CD4-positive, alpha-beta T cell (primary cell): ENCODE data around the gene WBP2NL. TPM values are rescaled to one million over a fixed set of nuclear protein-coding genes. Genes with fewer than 3 reads are reported as not detected.

ENCODE experiments used
- ATAC-seq: fragments of 200-7000 bp; cut with Tn5 transposase; one replicate; pipeline ENCODE4 v1.10.0; 2022; ENCODE audit warnings: mild to moderate bottlenecking; ENCODE audit not compliant: poor library complexity
- CTCF ChIA-PET: fragments of 350-600 bp; sonication (Branson Sonifier 250); formaldehyde crosslinking; loops from one replicate; lab custom pipeline; 2021; ENCODE audit warnings: antibody characterized with exemption, inconsistent platforms; lab: Charles Lee
- POLR2A ChIA-PET: fragments of 350-600 bp; sonication (Branson Sonifier 250); formaldehyde crosslinking; loops from one replicate; lab custom pipeline; 2021; ENCODE audit warnings: antibody characterized with exemption, inconsistent platforms; lab: Charles Lee
- DNase-seq, 14 experiments: peaks; one replicate each; pipeline ENCODE4 v3.0.0-alpha.2; 2013 to 2020; ENCODE audit warnings: mixed read lengths in 2 of 14
- H3K27ac ChIP-seq, 2 donors: one replicate each; pipeline versions ENCODE4 v1.5.1 to v1.7.0; 2013; ENCODE audit warnings: low read length in 2 of 2, low read depth in 1 of 2, mild to moderate bottlenecking in 1 of 2
- H3K27me3 ChIP-seq, 2 experiments: 1 replicate in 1 of 2; 2 replicates in 1 of 2; pipeline versions ENCODE4 v1.6.1 to v1.7.0; 2013; ENCODE audit warnings: low read length in 2 of 2, control low read depth in 1 of 2, mild to moderate bottlenecking in 1 of 2, moderate library complexity in 1 of 2; ENCODE audit not compliant: insufficient read depth in 2 of 2, control insufficient read depth in 1 of 2
- H3K36me3 ChIP-seq: one replicate; pipeline ENCODE4 v1.6.1; 2013; ENCODE audit warnings: low read length, control low read depth; ENCODE audit not compliant: insufficient read depth
- H3K4me1 ChIP-seq: one replicate; pipeline ENCODE4 v1.6.1; 2013; ENCODE audit warnings: low read length, control low read depth; ENCODE audit not compliant: insufficient read depth
- H3K4me3 ChIP-seq: one replicate; pipeline ENCODE4 v1.5.1; 2013; ENCODE audit warnings: mild to moderate bottlenecking, low read length, moderate library complexity
- H3K9me3 ChIP-seq, 2 experiments: 1 replicate in 1 of 2; 2 replicates in 1 of 2; pipeline versions ENCODE4 v1.6.1 to v1.7.0; 2013; ENCODE audit warnings: low read length in 2 of 2, mild to moderate bottlenecking in 2 of 2, control low read depth in 1 of 2, moderate library complexity in 1 of 2; ENCODE audit not compliant: control insufficient read depth in 1 of 2, insufficient read depth in 1 of 2
- H3K27ac Mint-ChIP-seq: one replicate; pipeline ENCODE4 v1.8.0; 2020; ENCODE audit warnings: mixed read lengths
- H3K27me3 Mint-ChIP-seq: one replicate; pipeline ENCODE4 v1.8.0; 2021; ENCODE audit warnings: mixed read lengths
- H3K36me3 Mint-ChIP-seq: one replicate; pipeline ENCODE4 v1.8.0; 2021; ENCODE audit warnings: low read depth, mixed read lengths
- H3K4me1 Mint-ChIP-seq: one replicate; pipeline ENCODE4 v1.8.0; 2021; ENCODE audit warnings: low read depth, mixed read lengths
- H3K4me3 Mint-ChIP-seq: one replicate; pipeline ENCODE4 v1.8.0; 2020; ENCODE audit warnings: mild to moderate bottlenecking, mixed read lengths
- H3K9me3 Mint-ChIP-seq: one replicate; pipeline ENCODE4 v1.8.0; 2020; ENCODE audit warnings: mixed read lengths
- intact Hi-C, 2 experiments: fragments of 100-400 bp; cut with DNase I in 1 of 2; cut with micrococcal nuclease in 1 of 2; formaldehyde crosslinking; loops; one replicate each; pipeline versions ENCODE4 v1.15.1 to v1.9.0; 2023 to 2025; cut with DNase I, micrococcal nuclease
- total RNA-seq, 174 experiments: library from RNA in 2 of 174; stranded (reverse) in 2 of 174; gene quantifications; one replicate each; pipeline ENCODE4 v1.2.3 and lab custom pipeline; 2021 to 2026
- TF ChIP-seq, protein P1 (sequence below): fragments of 200-600 bp; IDR thresholded peaks from one replicate; pipeline ENCODE4 v1.8.0; 2022; ENCODE audit warnings: antibody characterized with exemption, mild to moderate bottlenecking

Gene WBP2NL
- total RNA-seq, 2 experiments from 2014 or later: 0.38 to 1.7 TPM

DNA sequence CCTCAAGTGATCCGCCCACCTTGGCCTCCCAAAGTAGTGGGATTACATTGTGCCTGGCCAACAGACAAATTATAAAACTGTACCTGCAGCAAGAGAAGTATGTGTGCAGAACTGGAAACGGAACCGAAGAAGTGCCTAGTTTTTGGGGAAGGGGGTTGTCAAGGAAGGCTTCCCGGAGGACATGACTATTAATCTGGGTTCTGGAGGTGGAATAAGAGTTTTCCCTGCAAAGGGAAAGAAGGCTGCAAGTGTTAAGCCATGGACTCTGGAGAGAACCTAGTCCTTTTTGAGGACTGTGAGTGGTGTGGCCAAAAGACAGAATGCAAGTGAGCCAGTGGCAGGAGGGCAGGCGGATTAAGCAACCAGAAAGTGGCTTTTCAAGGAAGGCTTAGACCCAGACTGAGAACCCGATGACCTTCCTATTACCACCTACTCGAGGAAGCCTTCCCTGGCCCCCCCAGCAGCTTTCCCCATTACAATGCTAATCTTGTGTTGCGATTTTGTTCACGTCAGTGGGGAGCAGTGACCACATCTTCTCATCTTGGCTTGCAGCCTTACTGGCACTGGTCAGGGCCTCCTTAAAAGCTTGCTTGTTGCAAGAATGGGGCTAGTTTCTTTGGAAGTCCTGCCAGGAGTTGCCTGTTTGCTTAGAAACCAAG lies 35.0 kb upstream of the WBP2NL start:
- intact Hi-C loops: loop anchor here (10.0 kb wide), 2 partner anchors 351 to 511 kb away; no protein-coding TSS in a partner anchor
- ChIA-PET POLR2A (interaction anchor here (0.6 kb wide), 1 partner anchor 94 kb away, joined by 3 read pairs; no protein-coding TSS in a partner anchor), CTCF (no interaction called here)
- TF ChIP-seq, protein P1, sequence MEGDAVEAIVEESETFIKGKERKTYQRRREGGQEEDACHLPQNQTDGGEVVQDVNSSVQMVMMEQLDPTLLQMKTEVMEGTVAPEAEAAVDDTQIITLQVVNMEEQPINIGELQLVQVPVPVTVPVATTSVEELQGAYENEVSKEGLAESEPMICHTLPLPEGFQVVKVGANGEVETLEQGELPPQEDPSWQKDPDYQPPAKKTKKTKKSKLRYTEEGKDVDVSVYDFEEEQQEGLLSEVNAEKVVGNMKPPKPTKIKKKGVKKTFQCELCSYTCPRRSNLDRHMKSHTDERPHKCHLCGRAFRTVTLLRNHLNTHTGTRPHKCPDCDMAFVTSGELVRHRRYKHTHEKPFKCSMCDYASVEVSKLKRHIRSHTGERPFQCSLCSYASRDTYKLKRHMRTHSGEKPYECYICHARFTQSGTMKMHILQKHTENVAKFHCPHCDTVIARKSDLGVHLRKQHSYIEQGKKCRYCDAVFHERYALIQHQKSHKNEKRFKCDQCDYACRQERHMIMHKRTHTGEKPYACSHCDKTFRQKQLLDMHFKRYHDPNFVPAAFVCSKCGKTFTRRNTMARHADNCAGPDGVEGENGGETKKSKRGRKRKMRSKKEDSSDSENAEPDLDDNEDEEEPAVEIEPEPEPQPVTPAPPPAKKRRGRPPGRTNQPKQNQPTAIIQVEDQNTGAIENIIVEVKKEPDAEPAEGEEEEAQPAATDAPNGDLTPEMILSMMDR: no peak
- Mint-ChIP-seq H3K4me1 (no peaks in the 10 kb centered on the region), H3K27me3 (peaks cover 6% of the 10 kb centered on the region), H3K4me3 (no peak overlapping the region), H3K27ac (no peak overlapping the region), H3K36me3 (no peaks in the 10 kb centered on the region), H3K9me3 (no peaks in the 10 kb centered on the region)
- ATAC-seq (no peak), DNase-seq (no peak)
- Histone ChIP-seq H3K9me3 (no peaks in the 10 kb centered on the region), H3K27me3 (no peaks in the 10 kb centered on the region), H3K4me1 (peaks cover 2% of the 10 kb centered on the region), H3K27ac (no peak overlapping the region), H3K4me3 (no peak overlapping the region), H3K36me3 (no peaks in the 10 kb centered on the region)

DNA sequence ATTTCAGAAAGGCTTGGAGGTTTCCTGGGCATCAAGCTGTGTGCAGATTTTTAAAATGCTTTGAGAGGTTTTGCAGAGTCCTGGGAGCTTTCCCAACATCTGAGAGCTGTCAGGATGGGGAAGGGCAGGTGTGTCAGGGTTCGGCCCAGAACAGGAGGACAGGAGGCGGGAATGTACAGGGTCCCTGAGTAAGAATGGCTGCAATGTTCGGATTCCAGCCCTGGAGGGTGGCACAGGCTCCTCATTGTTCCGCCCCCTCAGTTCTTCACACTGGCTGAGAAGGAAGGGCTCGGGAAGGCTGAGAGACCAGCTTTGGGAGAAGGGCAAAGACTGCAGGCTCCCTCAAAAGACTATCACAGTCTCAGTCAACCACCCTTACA lies 34.5 kb upstream of the WBP2NL start:
- Mint-ChIP-seq H3K27ac (no peak overlapping the region), H3K36me3 (no peaks in the 10 kb centered on the region), H3K9me3 (no peaks in the 10 kb centered on the region), H3K27me3 (peaks cover 6% of the 10 kb centered on the region), H3K4me1 (no peaks in the 10 kb centered on the region), H3K4me3 (no peak overlapping the region)
- peaks cover 2% of the 10 kb centered on the region for H3K4me1 ChIP-seq
- TF ChIP-seq, protein P1: no peak
- ATAC-seq (no peak), DNase-seq (no peak)
- no peak overlapping the region for H3K4me3 ChIP-seq
- CTCF ChIA-PET: no interaction called here
- POLR2A ChIA-PET: interaction anchor here (0.6 kb wide), 1 partner anchor 93 kb away, joined by 3 read pairs; no protein-coding TSS in a partner anchor
- no peak overlapping the region for H3K27ac ChIP-seq
- intact Hi-C loops: loop anchor here (10.0 kb wide), 2 partner anchors 351 to 511 kb away; no protein-coding TSS in a partner anchor
- no peaks in the 10 kb centered on the region for H3K27me3 ChIP-seq
- H3K36me3 ChIP-seq: no peaks in the 10 kb centered on the region
- no peaks in the 10 kb centered on the region for H3K9me3 ChIP-seq

DNA sequence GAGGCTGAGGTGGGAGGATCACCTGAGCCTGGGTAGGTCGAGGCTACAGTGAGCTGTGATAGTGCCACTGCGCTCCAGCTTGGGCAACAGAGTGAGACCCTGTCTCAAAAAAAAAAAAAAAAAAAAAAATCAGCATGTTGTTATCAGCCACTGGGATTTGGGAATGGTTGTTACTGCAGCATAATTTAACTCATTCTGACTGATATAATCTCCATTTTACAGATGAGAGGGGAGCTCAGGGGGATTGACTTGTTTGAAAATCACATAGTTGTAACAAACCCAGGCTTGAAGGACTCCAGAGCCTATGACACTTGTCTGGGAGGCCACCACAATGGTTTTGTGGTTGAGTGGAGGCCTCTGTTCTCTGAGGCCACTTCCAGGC lies 32.4 kb upstream of the WBP2NL start:
- intact Hi-C loops: loop anchor here (1.0 to 10.0 kb wide), 5 partner anchors 349 to 509 kb away; no protein-coding TSS in a partner anchor
- Histone ChIP-seq H3K9me3 (no peaks in the 10 kb centered on the region), H3K27ac (no peak overlapping the region), H3K4me1 (no peaks in the 10 kb centered on the region), H3K36me3 (no peaks in the 10 kb centered on the region), H3K4me3 (no peak overlapping the region), H3K27me3 (peaks cover 0 to 3% of the 10 kb centered on the region in 2 experiments)
- DNase-seq (no peak), ATAC-seq (no peak)
- H3K4me3 Mint-ChIP-seq: no peak overlapping the region
- H3K36me3 Mint-ChIP-seq: no peaks in the 10 kb centered on the region
- ChIA-PET CTCF (interaction anchor here (1.2 kb wide), 1 partner anchor 125 kb away, joined by 3 read pairs; no protein-coding TSS in a partner anchor), POLR2A (no interaction called here)
- TF ChIP-seq, protein P1: no peak
- no peaks in the 10 kb centered on the region for H3K9me3 Mint-ChIP-seq
- H3K4me1 Mint-ChIP-seq: no peaks in the 10 kb centered on the region
- no peak overlapping the region for H3K27ac Mint-ChIP-seq
- H3K27me3 Mint-ChIP-seq: peaks cover 6% of the 10 kb centered on the region
